Measurements from ENCODE around the gene NBDY.

The NBDY gene

DNA sequence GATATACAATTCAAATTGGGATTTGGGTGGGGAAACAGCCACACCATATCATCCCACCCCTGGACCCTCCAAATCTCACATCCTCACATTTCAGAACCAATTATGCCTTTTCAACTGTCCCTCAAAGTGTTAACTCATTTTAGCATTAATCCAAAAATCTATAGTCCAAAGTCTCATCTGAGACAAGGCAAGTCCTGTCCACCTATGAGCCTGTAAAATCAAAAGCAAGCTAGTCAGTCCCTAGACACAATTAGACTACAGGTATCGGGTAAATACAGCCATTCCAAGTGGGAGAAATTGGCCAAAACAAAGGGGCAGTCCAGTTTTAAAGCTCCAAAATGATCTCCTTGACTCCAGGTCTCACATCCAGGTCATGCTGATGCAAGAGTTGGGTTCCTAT is 128.0 kb downstream of the NBDY start:
- no peak for DNase-seq
- intact Hi-C loops (cut with DNase I) = no loop called here

DNA sequence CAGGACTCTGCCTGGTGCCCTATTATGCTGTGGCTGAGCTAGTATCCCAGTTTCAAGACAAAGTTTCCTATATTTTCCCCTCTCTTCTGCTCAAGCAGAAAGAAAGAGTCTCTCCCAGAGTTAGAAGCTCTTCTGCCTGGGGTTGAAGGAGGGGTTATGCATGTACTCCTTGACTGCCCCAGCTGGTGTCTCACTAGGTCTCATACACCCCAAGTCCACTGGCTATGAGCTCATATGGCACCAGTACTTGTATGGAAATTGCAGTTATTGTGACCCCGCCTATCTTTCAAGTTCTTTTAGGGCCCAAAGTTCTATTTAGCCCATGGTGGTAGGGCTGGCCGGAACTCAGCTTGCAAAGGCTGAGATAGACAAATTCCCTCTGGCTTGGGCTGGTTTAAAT is 131.8 kb downstream of the NBDY start:
- no peak for DNase-seq
- intact Hi-C loops (cut with DNase I) = no loop called here
